Renal cortex interstitium (tissue), 11 donors: ENCODE measurements around the gene MYLK4. TPM values are rescaled to one million over a fixed set of nuclear protein-coding genes. Genes with fewer than 3 reads are reported as not detected.

Source experiments
- DNase-seq, 11 donors: peaks; one replicate each; pipeline ENCODE4 v3.0.0-alpha.2; 2013; ENCODE audit warnings: low read depth in 9 of 11, low spot score in 4 of 11; ENCODE audit errors: extremely low read depth in 1 of 11
- polyA plus RNA-seq, 3 donors: library from polyadenylated mRNA; unstranded; fragments of 120-200 nt; gene quantifications; one replicate each; pipeline ENCODE4 v1.2.1, GENCODE V29; 2013; ENCODE audit not compliant: insufficient read length in 3 of 3

MYLK4 gene
- polyA plus RNA-seq, 3 donors, result 1.3 to 1.5 (median 1.4) TPM

GRCh38 chr6:2782356-2782708 lies 31.6 kb upstream of the MYLK4 start:
- no peak for DNase-seq

DNA sequence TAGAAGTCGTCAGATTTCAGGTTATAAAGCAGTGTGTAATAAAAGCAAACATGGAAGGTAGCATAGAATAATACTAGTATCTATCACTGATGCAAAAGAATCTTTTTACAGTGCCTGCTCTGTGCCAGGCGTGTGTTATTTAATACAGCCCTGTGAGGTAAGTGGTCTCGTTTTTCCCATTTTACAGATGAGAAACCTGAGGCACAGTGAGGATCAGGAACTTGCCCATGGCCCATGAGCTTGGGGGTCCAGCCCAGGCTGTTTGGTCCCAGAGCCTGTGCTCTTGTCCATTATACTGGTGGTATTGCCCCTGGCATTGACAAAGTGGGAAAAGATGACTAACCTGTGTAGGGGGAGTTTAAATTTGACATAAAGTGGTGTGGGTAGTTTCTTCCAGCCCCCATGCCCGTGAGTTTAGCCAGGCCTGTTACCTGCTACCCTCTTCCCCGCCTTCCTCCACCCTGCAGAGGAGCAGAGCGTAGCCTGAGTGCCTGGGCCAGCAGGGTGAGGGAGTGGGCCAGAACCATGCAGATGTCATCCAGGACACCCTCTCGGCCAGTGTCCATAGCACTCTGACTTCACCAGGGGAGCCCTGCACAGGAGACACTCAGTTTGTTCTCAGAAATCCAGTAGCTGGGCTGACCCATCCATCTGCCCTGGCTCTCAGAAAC lies 31.1 kb upstream of the MYLK4 start:
- DNase-seq, result no peak

DNA sequence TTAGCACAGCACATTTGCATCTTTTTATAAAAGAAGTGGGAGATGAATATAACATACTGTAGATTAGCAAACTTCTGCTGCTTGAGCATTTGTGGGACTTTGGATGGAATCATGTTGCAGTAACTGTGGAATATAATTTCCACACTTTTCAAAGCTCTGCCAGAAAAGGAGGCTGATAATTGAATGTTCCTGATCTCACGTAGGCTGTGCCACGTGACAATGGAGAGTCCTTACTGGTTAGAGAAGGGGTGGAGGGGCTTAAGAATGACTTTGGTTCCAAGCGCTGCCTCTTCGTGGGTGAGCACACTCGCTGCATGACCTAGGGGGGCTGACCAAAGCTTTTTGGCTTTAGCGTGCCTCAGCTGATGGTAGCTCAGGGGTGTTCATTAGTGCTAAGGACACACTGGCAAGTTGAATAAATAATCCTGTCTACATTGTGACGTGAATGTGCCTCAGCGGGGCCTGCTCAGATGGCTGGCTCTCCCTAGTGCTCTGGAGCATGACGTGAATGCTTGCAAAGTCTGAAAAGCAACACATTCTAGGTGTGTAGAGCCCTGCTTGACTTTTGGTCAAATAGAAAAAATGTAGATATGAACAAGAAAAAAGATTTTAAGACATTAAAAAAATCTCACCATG lies 29.5 kb upstream of the MYLK4 start:
- DNase-seq, result no peak

- no peak for DNase-seq
Observed at GRCh38 chr6:2777249-2777648, 26.5 kb upstream of the MYLK4 start.

GRCh38 chr6:2775003-2775402 lies 24.3 kb upstream of the MYLK4 start:
- DNase-seq, result no peak

- no peak for DNase-seq
Observed at GRCh38 chr6:2773449-2773848, 22.7 kb upstream of the MYLK4 start.

DNA sequence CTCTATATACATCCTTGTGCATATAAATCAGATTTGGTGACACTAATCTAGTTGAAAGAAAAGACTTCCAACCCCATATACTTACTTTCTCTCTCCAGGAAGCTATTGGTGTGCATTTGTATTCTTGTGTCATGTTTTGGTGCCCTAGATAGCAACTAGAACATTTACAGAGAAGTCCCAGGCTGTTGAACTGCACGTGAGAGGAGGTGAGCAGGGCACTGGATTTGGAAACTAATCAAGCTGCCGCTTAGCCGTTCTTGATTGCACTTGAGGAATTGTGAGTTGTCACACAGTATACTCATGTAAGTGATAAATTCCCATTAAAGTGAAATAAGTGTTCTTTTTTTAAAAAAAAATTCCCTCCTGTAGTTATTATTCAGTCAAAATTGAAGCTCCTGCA lies 22.1 kb upstream of the MYLK4 start:
- no peak for DNase-seq

GRCh38 chr6:2771079-2771478 lies 20.4 kb upstream of the MYLK4 start:
- DNase-seq, result no peak

DNA sequence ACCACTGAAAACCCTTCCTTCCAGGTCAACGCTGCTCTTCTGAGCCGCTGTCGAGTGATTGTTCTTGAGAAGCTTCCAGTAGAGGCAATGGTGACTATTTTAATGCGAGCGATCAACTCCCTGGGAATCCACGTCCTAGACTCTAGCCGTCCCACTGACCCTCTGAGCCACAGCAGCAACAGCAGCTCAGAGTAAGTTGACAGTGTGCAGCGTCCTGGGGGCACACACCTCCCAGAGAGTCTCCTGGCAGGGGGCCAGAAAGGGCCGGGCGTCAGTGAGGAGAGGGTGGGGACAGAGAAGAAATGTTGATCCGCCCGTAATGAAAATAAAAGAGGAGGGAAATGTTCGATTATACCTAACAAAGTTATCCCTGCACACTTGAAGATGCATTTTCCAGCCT lies 19.4 kb upstream of the MYLK4 start:
- DNase-seq, result no peak

DNA sequence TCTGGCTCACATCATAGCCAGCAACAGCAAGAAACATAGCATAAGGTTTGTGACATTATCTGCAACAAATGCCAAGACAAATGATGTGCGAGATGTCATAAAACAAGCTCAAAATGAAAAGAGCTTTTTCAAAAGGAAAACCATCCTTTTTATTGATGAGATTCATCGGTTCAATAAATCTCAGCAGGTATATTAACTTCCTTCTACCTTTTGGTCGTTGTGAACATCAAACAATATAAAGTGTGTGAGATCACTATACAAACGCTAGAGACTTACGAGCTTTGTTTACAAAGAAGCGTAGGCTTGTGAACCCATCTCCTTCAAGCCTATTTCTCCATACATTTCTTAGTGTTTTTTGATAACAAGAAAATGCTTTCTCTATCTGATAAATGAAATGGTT lies 18.0 kb upstream of the MYLK4 start:
- no peak for DNase-seq

GRCh38 chr6:2767657-2768524 lies 17.2 kb upstream of the MYLK4 start:
- DNase-seq, result no peak

GRCh38 chr6:2766767-2767656 lies 16.3 kb upstream of the MYLK4 start:
- no peak for DNase-seq

GRCh38 chr6:2765896-2766766 lies 15.4 kb upstream of the MYLK4 start:
- no peak for DNase-seq

DNA sequence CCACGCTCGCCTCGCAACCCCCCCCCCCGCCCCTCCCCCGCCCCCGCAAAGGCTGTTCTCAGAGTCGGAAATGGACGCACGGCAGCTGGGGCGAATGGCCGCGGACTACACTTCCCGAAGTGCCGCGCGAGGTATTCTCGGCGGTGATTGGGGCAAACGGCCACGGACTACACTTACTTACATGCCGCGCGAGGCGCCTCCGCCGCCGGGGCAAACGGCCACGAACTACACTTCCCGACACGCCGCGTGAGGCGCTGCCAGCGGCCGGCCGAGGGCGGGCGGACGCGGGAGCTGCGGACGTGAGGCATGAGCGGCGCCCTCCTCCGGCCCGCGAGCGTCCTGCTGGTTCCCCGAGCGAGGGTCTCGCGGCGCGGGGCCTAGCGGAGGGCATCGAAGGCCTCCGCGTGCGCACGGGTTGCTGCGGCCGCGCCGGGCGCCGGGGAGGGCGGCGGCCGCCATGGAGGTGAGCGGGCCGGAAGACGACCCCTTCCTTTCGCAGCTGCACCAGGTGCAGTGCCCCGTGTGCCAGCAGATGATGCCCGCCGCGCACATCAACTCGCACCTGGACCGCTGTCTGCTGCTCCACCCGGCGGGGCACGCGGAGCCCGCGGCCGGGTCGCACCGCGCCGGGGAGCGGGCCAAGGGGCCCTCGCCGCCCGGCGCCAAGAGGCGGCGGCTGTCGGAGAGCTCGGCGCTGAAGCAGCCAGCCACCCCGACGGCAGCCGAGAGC lies 14.6 kb upstream of the MYLK4 start, which contains the start of gene WRNIP1:
WRNIP1 (plus strand) TSS at position 228 of the 730 bp plus-strand sequence; CDS start at position 458, 230 bp downstream.
- DNase-seq, result peak; percentile 88 to 99 (median 98)

DNA sequence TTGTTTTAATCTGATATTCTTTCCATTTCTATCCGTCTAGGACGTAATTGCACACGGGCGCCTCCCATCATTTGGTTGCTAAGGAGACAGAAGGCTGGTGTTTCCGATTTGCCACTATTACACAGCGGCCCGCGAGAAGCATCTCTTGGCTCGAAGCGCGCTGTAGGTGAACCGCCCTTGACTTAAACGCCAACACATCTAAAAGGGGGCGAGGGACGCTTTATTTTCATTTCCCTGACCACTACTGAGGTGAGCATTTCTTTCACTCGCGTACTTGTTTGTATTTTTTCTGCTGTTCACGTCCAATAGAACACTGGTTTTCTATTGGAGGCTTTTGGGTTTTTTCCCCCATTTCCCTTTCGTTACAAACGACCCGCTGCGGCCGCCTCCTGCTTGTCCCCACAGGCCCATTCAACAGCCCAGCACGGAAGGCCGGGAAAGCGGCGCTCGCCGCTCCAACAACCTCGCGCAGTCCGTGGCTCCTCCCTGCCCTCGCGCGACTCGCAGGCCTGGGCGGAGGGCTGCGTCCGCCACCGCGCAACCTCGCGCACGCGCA lies 14.0 kb upstream of the MYLK4 start:
- peak in 4 of 11 donors; percentile 33 to 62 (median 52) for DNase-seq

DNA sequence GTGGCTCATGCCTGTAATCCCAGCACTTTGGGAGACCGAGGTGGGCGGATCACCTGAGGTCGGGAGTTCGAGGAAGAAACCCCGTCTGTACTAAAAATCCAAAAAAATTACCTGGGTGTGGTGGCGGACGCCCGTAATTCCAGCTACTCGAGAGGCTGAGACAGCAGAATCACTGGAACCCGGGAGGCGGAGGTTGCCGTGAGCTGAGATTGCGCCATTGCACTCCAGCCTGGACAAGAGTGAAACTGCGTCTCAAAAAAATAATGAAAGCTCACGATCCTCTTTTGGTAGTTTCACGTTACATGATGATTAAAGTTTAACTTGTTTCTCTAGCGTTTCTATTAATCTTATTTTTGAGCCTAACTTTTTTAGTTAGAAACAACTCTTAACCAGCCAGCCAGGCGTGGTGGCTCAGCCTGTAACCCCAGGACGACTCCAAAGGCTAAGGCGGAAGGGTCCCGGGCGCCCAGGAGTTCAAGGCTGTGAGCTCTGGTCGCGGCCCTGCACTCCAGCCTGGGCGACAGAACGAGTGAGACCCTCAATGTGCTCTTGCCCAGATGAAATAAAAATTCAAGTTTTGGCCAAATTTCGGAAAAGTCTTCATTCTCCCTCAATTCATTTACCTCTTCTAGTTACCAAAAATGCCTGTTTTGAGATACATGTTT lies 13.3 kb upstream of the MYLK4 start:
- DNase-seq, result no peak

GRCh38 chr6:2763345-2763841 lies 12.7 kb upstream of the MYLK4 start:
- DNase-seq, result no peak
